Stimulated activated CD4-positive, alpha-beta T cell treated with anti-CD3 and anti-CD28 coated beads, Interleukin-15, amount 100 ng/mL, for 24 hours (primary cell): ENCODE data around the gene SPON1.

ENCODE experiments used
- DNase-seq: peaks from one replicate; pipeline ENCODE4 v3.0.0-alpha.2; 2020

SPON1 gene

DNA sequence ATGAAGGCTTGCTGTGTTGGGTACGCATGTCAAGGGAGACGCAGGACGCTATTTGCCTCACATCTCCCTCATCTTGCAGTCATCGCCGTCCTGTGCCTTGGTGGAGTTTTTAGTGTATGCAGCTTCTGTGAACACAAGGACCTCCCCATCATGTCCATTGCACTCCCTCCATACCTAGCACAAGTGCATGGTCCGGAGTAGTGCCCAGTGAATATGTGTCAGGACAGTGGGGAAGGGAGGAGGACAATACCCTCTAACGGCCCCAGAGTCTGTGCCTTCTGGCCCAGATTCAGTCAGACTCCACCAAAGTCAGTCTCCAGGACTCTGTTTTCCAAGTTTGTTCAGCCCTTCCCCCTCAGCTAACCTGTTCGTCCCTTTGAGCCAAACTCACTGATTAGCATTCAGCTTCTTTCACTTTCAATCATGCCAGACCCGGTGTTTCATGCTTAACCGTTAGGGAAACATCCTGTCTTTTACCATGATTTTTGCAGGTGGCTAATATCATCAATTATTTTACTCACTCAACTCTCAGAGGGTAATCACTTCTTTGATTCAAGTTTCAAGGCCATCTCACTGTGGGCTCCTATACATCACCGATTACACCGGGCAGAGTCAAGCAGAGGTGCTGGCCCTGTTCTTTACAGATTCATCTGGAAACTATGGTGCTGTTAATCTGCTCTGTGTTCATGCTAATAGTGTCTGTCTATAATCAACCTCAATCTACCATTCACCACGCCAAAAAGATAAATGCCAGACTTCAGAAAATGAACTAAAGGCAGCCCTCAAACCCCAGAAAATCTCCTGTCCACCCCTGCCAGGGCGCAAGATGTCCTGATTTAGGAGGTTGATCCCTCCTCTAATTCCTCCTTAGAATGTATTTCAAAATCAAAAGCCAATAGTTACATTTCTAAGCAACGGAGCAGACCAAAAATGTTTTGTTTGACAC, 240.0 kb downstream of the SPON1 start:
- DNase-seq = no peak

DNA sequence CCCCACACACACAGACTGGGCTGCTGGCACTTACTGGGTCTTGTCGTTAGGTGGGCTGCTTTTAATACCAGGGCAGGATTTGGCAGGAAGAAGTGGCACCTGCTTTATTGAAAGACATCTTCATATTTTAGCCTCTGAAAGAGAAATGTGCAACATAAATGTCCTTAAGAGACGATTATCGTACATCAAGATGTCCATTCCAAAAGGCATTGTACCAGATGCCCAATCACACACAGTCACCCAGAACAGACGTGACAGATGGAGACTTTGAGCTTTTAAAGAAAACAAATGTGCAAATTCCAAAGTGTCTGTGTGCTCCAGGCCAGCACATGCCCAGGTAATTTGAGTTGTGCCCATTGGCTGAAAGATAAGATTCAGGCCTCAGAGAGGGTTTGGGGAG, 240.8 kb downstream of the SPON1 start:
- no peak for DNase-seq

DNA sequence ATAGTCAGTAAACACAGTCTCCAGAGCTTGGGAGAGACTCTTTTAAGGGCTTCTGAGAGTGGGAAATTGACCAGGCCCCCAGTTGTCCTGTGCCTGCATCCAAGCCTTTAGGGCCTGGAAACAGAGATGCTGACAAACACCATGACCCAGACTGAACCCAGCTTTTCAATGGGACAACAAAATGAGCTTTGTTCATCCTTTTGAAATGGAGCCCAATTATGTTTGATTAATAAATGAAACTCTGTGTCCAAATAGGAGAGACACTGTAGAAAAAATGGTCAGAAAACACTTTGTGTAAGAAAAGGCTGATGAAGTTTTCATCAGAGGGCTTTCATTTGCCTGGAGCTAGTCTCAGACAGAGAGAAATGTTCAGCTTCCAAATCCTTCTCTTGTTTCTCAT, 250.5 kb downstream of the SPON1 start:
- no peak for DNase-seq

DNA sequence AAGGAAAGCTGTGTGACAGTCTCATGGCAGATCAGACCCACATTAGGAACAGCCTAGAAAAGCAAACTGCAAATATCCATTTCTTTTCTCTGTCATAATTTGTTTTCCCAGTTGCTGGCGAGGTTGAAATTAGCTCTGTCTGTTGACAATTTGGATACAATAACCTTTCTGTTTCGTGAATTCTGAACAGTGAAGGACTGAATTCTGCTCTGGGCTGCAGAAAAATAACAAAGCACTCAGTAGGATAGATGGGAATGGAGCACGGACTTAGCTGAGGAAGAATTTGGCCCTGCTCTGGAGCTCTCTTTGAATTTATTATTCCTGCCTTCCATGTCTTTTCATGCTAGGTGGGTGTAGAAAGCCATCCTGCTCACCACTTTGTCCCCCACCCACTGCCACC, 256.2 kb downstream of the SPON1 start:
- no peak for DNase-seq

DNA sequence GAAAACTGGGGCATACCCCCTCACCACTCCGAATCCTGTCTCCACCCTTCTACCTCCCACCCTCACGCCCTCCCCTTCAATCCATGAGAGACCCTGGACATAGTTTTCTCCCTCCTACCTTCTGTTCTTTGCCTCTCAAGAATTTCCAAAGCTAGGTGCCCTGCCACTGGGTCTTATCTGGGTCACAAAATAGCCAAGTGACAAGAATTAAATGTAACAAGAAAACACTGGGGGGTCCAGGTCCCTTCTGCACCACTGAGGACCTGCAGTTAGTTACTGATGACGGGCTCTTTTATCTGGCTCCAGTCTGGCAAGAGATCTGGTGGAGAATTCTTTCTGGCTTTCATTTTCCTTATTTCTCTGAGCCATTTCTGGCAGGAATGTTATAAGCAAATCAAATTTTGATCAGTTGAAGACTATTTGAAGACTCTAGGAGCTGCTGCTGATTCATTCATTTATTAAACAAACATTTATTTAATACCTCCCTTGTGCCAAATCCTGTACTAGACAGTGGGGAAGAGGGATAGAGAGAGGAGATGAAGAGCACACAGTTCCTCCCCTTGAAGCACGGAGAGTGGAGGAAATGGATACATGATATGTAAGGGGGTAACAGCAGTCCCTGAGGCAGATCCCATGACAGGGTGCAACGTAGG, 261.2 kb downstream of the SPON1 start:
- DNase-seq = no peak

DNA sequence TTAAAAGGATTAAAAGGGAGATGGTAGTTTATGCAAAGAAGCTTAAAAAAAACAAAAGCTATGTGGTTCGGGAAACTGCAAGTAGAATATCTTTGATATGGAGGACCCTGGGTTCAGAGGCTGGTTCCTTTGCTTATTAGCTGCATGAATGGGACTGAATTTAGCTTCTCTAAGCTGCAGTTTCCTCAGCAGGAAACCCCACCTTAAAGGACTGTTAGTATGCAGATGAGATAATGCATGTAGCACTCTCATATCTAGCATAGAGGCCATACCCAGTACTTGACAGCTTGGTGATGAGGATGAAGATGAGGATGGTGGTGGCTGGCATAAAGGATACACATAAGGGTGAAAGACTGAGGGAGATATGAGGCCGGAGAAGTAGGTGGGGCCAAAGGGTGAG, 261.9 kb downstream of the SPON1 start:
- DNase-seq = no peak

DNA sequence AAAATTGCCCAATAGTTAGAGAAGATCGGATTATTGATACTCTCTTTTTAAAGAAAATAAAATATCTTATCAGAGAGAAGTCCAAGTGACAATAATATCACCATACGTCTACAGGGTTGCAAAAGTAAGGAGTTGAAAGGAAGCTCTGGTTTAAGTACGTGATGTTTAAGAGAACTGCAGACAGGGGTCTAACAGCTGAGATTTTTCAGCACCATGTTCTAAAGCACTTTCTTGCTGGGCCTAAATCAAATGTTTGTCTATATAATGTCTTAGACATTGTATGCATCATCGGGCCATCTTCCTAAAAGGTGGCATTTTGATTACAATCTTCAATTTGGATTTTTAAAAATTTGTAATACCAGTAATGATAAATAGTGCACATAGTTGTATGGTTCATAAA, 263.1 kb downstream of the SPON1 start:
- no peak for DNase-seq

DNA sequence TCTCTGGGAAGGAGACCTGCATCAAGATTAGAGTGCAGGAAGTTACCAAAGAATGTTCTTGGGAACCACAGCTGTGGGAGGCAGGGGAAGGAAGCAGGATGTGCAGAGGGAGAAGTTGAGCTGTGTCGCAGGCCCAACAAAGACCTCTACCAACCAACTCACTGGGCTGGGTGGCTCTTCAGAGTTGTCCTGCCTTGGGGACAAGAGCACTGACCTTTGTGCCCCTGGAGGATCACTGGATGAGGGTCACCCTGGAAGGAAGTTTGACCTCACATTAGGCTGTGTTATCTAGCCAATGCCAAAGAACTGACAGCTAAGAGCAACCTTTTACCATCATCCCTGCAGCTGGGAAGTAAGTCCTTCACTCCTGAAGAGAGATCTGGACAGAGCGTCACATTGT, 265.8 kb downstream of the SPON1 start:
- no peak for DNase-seq

DNA sequence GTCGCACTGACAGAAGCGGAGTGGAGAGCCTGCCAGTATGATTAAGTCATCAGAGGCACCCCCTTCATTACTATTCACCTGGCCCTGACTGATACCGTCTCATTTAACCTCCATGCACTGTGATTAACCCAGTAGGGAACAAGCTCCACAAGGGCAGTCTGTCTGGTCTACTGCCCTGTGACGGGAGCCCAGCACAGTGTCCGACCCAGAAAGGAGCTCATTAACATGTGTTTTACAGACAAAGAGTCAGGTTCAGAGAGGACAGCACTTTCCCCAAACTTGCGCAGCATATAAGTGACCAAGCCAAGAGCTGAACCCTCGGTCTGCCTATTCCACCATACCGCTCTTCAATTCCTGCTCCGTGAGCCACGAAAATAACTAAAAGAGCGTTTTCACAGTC, 266.9 kb downstream of the SPON1 start:
- no peak for DNase-seq

DNA sequence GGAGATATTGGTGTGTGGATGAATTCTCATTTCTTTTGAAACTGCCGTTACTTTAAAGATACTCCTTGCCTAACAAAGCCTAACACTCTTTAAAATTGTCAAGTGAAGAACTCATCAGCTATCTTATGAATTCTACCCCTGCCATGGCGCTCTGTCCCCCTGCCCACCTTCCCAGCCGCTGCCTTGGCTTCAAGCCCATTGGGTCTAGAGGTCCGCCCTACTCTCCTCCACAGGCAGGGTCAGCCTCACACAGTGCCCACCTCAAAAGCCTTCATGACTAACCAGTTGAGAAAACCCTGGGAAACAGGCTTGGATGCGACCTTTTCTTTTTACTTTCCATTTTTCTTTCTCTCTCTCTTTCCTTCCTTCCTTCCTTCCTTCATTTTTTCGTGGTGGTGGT, 267.9 kb downstream of the SPON1 start:
- DNase-seq = no peak

DNA sequence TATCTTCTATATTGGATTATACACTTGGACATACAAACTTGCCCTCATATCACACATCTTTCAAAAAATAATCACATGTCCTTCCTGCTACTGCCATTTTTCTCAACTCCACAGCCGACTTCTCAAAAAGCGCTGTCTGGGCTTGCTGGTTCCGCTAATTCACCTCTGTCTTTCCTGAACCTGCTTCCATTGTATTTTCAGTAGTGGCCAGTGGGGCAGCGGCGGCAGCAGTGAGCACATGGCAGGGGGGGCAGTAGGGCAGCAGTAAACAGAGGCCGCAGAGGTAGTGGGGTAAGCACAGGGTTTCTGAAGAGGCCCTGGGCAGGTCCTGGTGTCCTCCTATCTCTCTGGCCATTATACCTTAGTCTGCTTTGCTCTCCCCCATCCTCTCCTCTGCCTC, 270.1 kb downstream of the SPON1 start:
- DNase-seq = no peak

DNA sequence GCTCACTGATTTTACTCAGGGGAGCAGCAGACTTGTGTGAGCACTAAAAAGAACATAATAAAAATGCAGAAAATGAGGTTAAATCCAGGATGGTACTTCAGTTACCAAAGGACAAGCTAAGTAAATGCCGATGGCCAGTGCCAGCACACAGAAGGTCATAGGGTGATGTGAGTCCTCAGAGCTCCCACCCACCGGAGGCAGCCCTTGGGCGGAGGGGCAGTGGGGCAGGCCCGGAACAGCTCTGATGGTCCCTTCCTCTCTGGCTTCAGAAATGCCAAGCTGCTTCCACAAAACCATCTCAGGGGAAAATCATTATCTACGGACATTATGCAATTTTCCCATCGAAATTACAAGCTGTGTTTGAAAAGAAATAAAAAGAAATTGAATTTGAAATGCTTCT, 271.9 kb downstream of the SPON1 start:
- no peak for DNase-seq

DNA sequence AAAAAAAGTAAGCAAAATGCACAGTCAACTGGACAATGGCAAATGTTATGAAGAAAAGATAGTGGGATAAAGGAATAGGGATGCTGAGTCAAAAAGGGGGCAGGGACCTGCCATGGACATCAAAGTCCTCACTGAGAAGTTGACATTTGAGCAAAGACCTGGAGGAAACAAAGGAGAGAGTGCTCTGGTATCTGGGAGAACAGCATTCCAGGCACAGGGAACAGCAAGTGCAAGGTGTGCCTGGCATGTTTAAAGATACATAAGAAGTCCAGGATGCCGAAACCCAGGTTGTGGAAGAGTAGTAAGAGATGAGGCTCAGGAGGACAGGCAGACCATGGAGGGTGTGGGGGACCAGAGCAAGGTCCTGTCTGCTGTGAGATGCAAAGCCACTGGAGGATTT, 273.2 kb downstream of the SPON1 start:
- DNase-seq = no peak

DNA sequence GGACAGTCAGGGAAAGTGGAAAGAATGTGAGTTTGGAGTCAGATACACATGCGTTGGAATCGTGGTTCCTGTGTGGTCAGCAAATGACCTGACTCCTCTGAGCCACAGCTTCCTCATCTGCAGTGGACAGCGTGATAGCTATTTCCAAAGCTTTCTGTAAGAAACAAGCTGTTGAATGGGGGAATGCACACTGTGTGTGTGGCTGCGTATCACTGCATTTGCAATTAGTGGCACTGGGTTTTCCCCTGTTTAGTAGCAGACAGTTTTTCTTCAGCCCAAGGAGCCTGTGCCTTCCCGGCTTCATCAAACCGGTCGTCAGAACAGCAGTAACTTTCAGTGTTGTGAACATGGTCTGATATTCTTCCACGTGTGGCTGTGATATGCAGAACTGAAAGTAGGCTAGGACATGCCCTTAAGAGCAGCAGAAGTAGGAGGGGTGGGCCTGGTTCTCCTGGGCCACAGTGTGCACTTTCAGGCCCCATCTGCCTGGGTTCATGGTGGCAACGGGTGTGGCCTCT, 275.0 kb downstream of the SPON1 start:
- no peak for DNase-seq

DNA sequence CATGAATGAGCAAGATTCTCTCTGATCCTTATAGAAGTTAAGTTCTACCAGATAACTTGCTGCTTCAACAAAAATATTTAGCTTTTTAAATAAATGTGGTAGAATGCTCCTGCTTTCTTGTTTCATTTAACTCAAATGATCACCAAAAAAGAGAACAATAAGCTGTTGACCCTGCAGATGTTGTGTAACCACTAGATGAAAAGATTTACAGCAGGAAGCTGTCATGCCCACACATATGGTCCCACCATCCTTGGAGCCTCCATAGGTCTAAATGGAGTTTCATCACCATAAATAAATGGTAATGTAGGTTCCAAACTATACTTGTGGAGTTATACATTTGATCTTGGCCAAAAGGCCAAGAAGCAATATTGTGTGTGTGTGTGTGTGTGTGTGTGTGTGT, 277.7 kb downstream of the SPON1 start:
- DNase-seq = no peak

DNA sequence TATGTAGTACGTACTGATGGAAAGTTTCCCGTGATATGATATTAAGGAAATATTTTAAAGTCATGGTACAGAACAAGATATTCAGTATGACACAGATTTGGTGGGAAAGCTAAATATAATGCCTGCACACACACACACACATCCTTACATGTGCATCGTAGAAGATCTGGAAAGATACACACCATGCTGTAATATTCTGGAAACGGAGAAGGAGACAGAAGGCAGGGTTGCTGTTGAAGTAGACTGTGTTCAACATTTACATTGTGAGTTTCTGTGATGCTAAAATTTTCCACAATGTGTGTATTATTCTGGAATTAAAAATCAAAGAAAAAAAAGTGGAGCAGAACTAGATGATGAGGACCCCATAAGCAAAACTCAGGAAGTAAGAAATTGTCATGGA, 278.4 kb downstream of the SPON1 start:
- no peak for DNase-seq

DNA sequence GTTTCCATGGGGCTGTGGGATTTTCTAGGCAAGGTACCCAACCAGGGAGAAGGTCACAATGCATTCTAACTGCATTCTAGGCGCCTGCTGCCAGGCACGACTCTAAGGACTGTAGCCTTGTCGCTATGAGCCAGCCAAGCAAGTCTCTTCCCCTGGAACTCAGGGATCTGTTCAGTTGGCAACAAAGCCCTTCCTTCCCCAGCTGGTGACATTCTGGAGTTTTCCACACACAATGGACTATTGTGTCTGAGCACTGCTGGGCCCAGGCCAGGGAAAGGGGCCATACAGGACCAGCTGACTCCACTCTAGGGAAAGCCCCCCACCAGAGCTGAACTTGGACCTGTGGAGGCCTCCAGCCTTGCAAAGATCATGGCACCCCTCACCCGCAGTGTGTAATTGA, 279.7 kb downstream of the SPON1 start:
- no peak for DNase-seq

DNA sequence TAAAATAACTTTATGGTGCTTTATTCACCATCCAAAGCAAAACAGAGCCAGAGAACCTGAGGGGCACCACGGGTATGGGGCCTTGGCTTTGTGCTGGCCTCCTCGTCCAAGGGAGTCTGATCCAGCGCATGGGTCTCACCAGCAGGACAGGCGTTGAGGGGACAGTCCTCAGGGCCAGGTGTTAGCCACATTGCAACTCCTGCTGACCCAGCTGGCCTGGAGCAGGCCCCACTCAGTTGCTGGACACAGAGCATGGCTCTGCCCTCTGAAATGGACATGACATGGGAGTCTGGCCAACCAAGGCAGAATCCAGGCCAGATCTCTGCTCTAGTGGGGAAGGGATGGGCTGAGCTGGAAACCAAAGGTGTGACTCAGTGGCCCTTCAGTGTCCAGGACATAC, 280.2 kb downstream of the SPON1 start:
- DNase-seq = no peak

DNA sequence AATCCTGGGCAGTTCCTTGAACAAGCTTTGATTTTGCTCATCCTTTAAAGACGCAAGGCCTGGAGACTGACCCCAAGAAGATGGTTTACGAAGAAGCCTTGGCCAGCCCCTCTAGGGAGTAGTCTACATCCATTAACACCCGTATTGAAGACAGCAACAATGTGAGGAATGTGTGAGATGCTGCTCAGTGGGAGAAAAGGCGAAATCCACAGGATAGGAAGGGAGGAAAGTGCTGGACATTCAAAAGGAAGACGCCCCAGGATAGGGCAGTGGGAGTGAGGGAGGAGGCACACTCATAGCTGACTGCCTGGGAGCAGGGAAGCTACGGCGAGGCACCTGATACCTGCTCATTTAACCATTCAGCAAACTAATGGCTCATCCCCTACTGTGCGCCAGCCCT, 282.4 kb downstream of the SPON1 start:
- DNase-seq = no peak

DNA sequence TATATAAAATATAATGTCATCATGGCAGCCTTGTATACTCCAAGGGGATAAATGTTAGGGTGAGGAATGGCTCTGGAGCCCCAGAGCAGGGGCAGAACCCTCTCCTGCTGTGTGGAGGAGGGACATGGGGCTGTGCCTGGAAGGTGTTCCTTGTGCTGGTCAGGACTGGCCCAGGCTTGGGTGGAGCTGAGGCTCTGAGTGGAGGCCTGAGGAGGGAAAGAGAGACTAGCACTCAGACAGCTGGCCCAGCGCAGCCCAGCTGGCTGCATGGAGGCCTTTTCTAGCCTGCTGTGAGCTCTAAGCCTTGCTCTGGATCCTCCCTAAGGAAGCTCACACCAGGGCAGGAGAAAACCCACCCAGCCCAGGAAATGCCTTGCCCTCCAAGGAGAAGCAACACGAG, 282.9 kb downstream of the SPON1 start:
- no peak for DNase-seq

DNA sequence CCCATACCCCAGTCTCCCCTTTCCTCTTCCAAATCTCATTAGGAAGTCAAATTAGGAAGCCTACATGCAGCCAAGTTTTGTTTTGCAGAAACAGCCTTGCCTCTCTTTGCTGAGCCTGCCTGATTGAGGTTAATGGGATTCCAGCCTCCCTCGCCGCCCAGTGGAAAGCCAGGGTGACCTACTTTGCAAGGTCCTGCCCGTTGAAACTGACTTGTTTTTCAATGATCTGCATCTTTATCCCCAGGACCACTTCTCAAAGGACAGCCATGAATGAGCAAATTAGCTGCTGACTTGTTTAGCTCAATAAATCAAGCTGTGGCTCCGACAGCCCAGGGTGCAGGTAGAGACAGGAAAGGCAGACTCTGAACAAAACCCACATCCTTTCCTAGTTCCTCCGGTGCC, 286.1 kb downstream of the SPON1 start:
- DNase-seq = no peak

DNA sequence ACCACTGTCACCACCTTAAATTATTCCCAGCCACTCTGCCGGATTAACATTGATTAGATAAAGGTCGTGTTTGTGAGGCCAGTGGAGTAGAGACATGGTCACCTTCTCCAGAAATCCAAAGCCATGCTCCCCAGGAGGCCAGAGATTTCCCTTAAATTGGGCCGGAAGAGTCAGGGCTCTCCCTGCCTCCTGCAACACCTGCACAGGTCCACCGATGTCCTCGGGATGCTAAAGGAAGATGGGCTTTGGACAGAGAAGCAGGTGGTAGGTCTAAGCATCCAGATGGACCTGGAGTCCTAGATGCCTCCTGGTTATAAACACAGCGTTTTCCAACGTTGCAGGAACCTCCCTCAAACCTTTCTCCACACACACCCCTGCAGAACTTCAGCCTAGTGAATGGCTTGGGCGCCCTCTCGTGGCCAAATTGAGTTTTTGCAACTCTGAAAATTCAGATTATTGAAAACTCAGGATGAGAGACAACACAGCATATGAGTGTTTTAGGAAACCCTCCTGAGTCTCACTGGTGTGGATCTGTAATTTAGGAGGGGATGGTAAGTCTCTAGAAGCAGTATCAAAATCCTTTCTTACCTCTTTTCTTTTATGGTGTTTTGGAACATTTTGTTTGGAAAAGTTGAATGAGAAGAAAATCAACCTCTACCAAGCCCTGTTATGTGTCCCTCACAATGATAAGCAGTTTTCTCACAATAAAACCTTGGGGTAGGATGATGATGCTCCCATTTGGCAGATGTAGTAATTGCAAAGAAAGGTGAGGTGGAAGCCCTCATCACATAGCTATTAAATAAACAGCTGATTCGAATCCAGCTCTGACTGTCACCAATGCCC, 286.8 kb downstream of the SPON1 start:
- DNase-seq = peak; percentile 71

DNA sequence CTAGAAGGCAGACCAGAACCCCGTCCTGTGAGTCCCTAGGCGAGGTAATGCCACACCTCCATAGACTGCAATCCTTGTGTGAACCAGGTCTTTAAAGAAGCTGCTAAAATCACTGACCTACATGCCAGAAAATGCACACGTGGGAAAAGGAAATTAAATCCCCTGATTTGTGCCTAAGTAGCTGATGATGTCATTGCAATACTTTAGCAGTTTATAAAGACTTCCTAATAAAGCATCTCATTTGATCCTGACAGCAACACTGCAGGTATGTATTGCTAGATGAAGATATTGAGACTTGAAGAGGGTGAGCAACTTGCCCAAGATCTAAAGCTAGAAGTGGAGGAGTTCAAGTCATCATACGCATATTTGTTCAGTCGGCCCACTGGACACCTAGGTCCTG, 289.2 kb downstream of the SPON1 start:
- DNase-seq = no peak
